HUES64 (cell line): ENCODE measurements around the gene BRINP1. TPM values are rescaled to one million over a fixed set of nuclear protein-coding genes. Genes with fewer than 3 reads are reported as not detected.
A peak's percentile ranks its signal among the peaks of the same experiment; 100 is the strongest.

Experiments used
- H3K27ac ChIP-seq: 2 replicates; pipeline ENCODE4 v1.7.0; 2013; ENCODE audit warnings: low read depth, low read length, inconsistent platforms
- H3K27me3 ChIP-seq: 2 replicates; pipeline ENCODE4 v1.6.1; 2013; ENCODE audit warnings: mild to moderate bottlenecking, low read length; ENCODE audit not compliant: insufficient read depth
- H3K36me3 ChIP-seq: 2 replicates; pipeline ENCODE4 v1.6.1; 2013; ENCODE audit warnings: mild to moderate bottlenecking, low read length; ENCODE audit not compliant: insufficient read depth
- H3K4me1 ChIP-seq: 2 replicates; pipeline ENCODE4 v1.6.1; 2013; ENCODE audit warnings: mild to moderate bottlenecking, low read length, moderate library complexity; ENCODE audit not compliant: insufficient read depth
- H3K4me3 ChIP-seq: 2 replicates; pipeline ENCODE4 v1.5.1; 2013; ENCODE audit warnings: mild to moderate bottlenecking, low read length, moderate library complexity
- H3K9ac ChIP-seq: 2 replicates; pipeline ENCODE4 v1.6.1; 2013; ENCODE audit warnings: mild to moderate bottlenecking, low read depth, low read length
- H3K9me3 ChIP-seq: 2 replicates; pipeline ENCODE4 v1.6.1; 2013; ENCODE audit warnings: low read depth, low read length; ENCODE audit not compliant: insufficient read depth
- WGBS: fragments of 150-250, 120-280 bp; methylation state at CpG from one replicate; pipeline ENCODE4 v1.1.7; 2013; ENCODE audit warnings: missing lambda C conversion rate; 5-methylcytosine and 5-hydroxymethylcytosine counted together
- polyA plus RNA-seq, 2 experiments: library from polyadenylated mRNA; stranded (reverse); fragments of 50-300 nt; gene quantifications; one replicate each; pipeline ENCODE4 v1.2.3, GENCODE V29; 2013

The BRINP1 gene, protein sequence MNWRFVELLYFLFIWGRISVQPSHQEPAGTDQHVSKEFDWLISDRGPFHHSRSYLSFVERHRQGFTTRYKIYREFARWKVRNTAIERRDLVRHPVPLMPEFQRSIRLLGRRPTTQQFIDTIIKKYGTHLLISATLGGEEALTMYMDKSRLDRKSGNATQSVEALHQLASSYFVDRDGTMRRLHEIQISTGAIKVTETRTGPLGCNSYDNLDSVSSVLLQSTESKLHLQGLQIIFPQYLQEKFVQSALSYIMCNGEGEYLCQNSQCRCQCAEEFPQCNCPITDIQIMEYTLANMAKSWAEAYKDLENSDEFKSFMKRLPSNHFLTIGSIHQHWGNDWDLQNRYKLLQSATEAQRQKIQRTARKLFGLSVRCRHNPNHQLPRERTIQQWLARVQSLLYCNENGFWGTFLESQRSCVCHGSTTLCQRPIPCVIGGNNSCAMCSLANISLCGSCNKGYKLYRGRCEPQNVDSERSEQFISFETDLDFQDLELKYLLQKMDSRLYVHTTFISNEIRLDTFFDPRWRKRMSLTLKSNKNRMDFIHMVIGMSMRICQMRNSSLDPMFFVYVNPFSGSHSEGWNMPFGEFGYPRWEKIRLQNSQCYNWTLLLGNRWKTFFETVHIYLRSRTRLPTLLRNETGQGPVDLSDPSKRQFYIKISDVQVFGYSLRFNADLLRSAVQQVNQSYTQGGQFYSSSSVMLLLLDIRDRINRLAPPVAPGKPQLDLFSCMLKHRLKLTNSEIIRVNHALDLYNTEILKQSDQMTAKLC
- 16.4 TPM for polyA plus RNA-seq (2013, experiment 1 of 2)
- polyA plus RNA-seq (2013, experiment 2 of 2) = 13.8 TPM

DNA sequence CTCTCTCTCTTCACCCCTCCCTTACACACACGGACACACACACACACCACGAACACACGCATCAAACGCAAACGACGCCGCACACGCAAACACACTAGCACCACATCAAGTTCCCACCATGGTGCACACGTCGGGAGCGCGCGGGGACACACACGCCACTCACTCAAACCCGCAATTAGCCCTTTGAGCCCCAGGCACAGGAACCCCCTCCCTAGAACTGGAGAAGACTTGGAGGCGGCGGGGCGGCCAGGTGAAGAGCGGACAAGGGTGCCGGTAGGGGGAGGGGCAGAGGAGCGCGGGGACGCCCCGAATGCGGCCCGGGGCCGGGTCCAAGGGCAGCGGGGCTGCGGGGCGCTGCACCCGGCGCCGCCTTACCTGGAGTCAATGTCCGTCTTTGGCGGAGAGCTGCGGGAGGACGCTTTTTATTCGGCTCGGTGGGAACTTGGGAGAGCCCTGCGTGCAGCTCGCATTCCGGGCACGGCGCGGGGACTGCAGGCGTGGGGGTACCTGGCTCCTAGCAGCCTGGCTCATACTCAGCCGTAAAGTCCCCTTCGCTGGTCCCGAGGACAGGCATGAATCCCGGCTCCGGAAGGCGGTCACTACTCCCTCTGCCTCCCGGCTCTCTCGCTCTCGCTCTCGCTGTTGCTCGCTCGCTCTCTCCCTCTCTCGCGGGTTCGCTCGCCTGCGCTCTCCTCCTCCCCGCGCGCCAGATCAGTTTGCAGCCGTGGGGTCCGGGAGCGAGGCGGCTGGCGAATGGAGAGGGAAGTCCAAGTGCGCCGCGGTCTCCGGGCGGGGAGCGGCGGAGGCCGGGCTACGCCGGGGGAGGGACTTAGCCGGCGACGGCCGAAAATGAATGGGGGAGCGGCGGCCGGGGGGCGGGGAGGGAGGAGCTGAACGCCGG is at the start of gene BRINP1:
TSS of gene BRINP1 (minus strand) at position 755 of the 901 bp plus-strand sequence. CDS start 56,080 bp downstream, outside the sequence.
- no peak within 1 kb of the TSS for H3K27ac ChIP-seq
- peak within 1 kb of the TSS; percentile 70 for H3K9ac ChIP-seq
- WGBS = under 1% methylated on average over 91 of the region's 91 CpGs
- no peaks in the 10 kb centered on the region for H3K9me3 ChIP-seq
- H3K36me3 ChIP-seq = no peaks in the 10 kb centered on the region
- H3K27me3 ChIP-seq = peaks cover 44% of the 10 kb centered on the region
- H3K4me1 ChIP-seq = peaks cover 23% of the 10 kb centered on the region
- H3K4me3 ChIP-seq = peak within 1 kb of the TSS; percentile 92

DNA sequence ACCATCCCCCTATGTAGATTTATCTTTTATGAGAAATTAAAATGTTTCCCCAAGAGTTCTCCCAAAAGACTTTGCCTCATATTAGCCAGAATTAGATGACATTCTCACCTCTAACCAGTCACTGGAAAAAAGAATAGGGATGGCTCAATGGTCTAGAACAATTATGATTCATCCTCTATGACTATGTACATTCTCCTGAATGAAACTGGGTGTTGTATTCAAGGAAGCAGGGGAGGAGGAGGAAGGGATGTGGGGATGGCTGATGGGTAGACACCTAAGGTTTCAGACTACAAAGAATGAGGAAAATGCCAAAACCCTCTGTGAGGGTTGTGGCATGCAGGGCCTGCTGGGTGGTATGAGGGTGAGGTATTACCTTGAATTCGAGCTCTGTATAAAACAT is 49.5 kb upstream of the BRINP1 start:
- no peak overlapping the region for H3K4me3 ChIP-seq
- no peaks in the 10 kb centered on the region for H3K36me3 ChIP-seq
- H3K27me3 ChIP-seq = no peaks in the 10 kb centered on the region
- no peaks in the 10 kb centered on the region for H3K4me1 ChIP-seq
- WGBS = no CpG with 5 or more reads among the region's 1 CpG
- H3K9me3 ChIP-seq = no peaks in the 10 kb centered on the region
- no peak overlapping the region for H3K27ac ChIP-seq
- H3K9ac ChIP-seq = no peak overlapping the region

DNA sequence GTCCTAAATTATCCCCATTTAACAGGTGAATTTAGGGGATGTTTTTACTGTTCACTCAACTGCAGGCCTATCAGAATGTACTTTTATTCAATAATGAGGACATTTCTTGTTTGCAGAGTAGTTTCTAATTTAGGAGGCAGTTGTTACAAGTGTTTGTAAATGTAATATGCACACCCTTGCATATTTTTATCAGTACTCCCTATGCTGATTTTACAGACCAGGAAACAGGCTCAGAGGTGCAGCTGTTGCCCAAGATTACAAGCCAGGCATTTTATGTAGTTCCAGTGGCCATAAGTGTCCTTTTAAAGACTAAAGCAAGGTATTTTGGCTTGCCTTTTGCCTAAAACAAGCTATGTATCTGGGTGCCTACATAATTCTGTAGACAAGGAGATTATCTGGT is 47.6 kb upstream of the BRINP1 start:
- no peaks in the 10 kb centered on the region for H3K27me3 ChIP-seq
- no peak overlapping the region for H3K9ac ChIP-seq
- no peaks in the 10 kb centered on the region for H3K4me1 ChIP-seq
- no peaks in the 10 kb centered on the region for H3K36me3 ChIP-seq
- H3K9me3 ChIP-seq = no peaks in the 10 kb centered on the region
- H3K27ac ChIP-seq = no peak overlapping the region
- H3K4me3 ChIP-seq = no peak overlapping the region

DNA sequence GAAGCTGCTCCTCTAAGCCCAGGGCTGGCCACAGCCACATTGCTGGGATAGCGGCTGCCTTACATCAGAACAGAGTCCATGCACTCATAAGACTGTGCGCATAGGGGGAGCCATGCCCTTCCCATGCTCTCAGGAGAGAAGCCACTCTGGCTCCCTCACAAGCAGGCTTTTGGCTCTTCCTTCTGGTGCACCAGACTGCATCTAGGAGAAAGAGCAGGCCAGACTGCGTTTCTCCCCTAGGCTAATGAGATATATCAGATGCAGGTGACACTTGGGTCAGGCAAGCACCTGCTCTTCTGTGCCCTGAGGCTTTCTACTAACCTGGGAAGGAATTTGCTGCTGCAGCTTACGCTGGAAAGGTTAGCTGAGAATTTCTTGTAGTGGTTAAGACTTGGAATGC is 43.2 kb upstream of the BRINP1 start:
- no peak overlapping the region for H3K27ac ChIP-seq
- H3K4me1 ChIP-seq = no peaks in the 10 kb centered on the region
- 92% methylated on average over 4 of the region's 4 CpGs for WGBS

DNA sequence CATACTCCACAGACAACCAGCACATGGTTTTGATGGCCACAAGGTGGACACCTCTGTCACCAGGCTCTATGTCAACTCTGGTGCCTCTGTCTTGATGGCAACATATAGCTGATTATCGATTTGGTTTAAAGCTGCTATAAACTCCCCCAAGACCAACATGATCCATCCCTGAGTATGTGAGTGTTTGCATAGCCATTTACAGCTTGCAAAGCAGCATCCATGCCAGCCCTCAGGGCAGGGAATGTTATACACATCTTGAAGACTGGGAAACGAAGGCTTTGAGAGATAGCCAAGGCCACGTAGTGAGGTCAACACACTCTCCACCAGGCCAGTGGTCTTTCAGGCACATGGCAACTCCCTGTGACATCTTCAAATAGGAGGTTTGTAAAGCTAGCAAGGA is 40.3 kb upstream of the BRINP1 start:
- WGBS = 98% methylated on average over 3 of the region's 3 CpGs
- Histone ChIP-seq H3K27me3 (no peaks in the 10 kb centered on the region), H3K4me1 (no peaks in the 10 kb centered on the region), H3K9me3 (no peaks in the 10 kb centered on the region), H3K9ac (no peak overlapping the region), H3K4me3 (no peak overlapping the region), H3K27ac (no peak overlapping the region), H3K36me3 (no peaks in the 10 kb centered on the region)

More for the DNA sequence above, 43.2 kb upstream of the BRINP1 start:
- H3K27me3 ChIP-seq = no peaks in the 10 kb centered on the region
- H3K9ac ChIP-seq = no peak overlapping the region
- H3K4me3 ChIP-seq = no peak overlapping the region
- no peaks in the 10 kb centered on the region for H3K36me3 ChIP-seq
- no peaks in the 10 kb centered on the region for H3K9me3 ChIP-seq

DNA sequence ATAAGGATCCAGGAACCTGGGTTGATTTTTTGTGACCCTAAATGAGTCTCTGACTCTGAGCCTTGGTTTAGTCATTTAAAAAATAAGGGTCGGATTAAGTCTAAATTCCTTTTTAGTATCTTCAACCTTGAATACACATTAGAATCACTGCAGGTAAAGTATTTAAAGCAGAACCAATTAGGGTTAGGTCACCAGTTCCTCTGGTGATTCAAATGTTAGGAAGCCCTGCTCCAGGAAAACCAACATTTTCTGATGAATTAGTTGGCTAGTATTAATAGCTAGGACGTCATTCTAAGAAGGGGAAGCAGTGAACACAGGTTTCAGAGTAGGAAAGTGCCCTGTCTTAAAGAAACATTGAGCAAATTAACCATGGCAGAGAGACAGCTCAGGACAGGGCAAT is 31.4 kb upstream of the BRINP1 start:
- no peak overlapping the region for H3K27ac ChIP-seq
- no peaks in the 10 kb centered on the region for H3K36me3 ChIP-seq
- whole genome bisulfite sequencing = 73% methylated on average over 2 of the region's 2 CpGs
- H3K9ac ChIP-seq = no peak overlapping the region
- H3K27me3 ChIP-seq = no peaks in the 10 kb centered on the region
- H3K4me3 ChIP-seq = no peak overlapping the region
- H3K4me1 ChIP-seq = 0 out of 2 replicates have a peak, but pooled peaks cover 6% of the 10 kb centered on the region
- H3K9me3 ChIP-seq = no peaks in the 10 kb centered on the region

DNA sequence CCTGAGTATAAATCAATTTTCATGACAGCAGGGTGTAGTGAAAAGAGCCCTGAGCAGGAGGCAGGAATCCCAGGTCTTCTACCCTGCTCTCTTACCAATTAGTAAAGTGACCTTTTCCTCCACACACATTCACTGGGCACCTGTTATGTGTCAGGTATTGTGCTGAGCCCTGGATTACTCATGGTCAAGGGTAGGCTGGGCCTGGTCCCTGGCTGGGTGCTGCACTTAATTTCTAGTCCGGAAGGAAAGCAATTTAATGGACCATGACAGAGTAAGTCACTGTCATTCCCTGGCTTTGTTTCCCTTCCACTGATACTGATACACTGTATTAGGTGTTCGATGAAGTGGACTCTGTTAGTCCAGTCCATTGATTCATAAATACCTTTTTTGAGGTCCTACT is 29.1 kb upstream of the BRINP1 start:
- no peak overlapping the region for H3K27ac ChIP-seq
- 0 out of 2 replicates have a peak, but pooled peaks cover 6% of the 10 kb centered on the region for H3K4me1 ChIP-seq
- H3K36me3 ChIP-seq = no peaks in the 10 kb centered on the region
- H3K27me3 ChIP-seq = no peaks in the 10 kb centered on the region
- 88% methylated on average over 2 of the region's 2 CpGs for WGBS
- H3K9ac ChIP-seq = no peak overlapping the region
- no peak overlapping the region for H3K4me3 ChIP-seq
- no peaks in the 10 kb centered on the region for H3K9me3 ChIP-seq

DNA sequence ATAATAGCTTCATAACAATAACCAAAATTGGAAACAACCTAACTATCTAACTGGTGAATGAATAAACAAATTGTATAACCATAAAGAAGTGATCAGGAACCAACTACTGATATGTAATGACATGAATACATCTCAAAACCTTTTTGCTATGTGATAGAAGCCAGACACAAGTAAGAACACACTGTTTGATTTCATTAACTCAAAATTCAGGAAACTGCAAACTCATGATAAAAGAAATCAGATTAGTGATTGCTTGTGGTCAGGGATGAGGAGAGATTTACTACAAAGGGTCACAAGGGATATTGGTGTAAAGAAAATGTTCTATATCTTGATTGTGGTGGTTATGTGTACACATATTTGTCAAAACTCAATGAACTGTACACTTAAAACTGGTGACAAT is 22.6 kb upstream of the BRINP1 start:
- no peaks in the 10 kb centered on the region for H3K36me3 ChIP-seq

DNA sequence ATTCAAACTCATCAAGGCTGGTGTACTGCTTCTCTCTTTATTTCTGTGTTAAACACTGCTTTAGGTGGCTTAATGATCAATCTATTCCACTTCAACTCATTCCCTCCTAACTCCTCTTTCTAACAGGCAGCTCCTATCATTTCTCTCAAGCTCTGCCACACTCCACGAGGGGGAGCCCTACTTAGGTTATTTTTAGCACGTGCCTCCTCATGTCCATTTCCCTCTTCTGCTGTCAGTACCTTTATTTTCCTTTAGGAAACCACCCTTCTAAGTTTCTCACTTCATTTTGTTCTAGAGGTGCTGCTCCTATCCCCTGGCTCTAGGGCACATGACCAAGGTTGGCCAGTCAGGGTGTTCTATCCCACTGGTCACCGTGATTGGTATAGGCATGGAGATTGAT is 6.7 kb upstream of the BRINP1 start:
- WGBS = 40% methylated on average over 3 of the region's 3 CpGs
- H3K4me1 ChIP-seq = no peaks in the 10 kb centered on the region
- H3K27ac ChIP-seq = no peak overlapping the region
- no peak overlapping the region for H3K4me3 ChIP-seq
- no peaks in the 10 kb centered on the region for H3K9me3 ChIP-seq
- no peak overlapping the region for H3K9ac ChIP-seq
- H3K27me3 ChIP-seq = peaks cover 16% of the 10 kb centered on the region; the same call in 1 of the 2 replicates
- H3K36me3 ChIP-seq = no peaks in the 10 kb centered on the region

More for the DNA sequence above, 22.6 kb upstream of the BRINP1 start:
- Histone ChIP-seq H3K9me3 (no peaks in the 10 kb centered on the region), H3K9ac (no peak overlapping the region), H3K4me1 (no peaks in the 10 kb centered on the region), H3K27me3 (no peaks in the 10 kb centered on the region), H3K27ac (no peak overlapping the region), H3K4me3 (no peak overlapping the region)

DNA sequence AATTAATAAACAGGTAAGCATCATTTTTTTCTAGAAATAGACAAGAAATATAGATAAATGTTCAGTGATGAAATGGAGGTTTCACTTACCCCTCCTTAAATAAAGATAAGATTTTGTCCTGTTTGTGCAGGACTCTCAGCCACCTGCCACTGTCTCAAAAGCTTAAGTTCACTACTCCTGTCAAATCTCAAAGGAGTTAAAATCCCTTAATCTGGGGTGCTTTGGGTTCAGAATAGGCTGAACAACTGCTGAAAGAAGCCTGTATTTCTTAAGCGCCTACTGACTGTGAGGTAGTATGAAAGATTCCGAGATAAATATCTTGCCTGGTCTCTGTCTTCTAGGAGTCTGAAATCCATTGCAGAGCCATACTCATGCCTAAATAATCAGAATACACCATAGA is 3.7 kb upstream of the BRINP1 start:
- Histone ChIP-seq H3K27me3 (peaks cover 44% of the 10 kb centered on the region), H3K9ac (no peak overlapping the region), H3K4me1 (peaks cover 2% of the 10 kb centered on the region; the same call in 1 of the 2 replicates), H3K4me3 (no peak overlapping the region), H3K36me3 (no peaks in the 10 kb centered on the region), H3K9me3 (no peaks in the 10 kb centered on the region), H3K27ac (no peak overlapping the region)
- 98% methylated on average over 2 of the region's 2 CpGs for WGBS
